OCI-LY3 (cell line): ENCODE results near the gene SNRPD1.
A peak's percentile ranks its signal among the peaks of the same experiment; 100 is the strongest.

Experiments
- H2AFZ ChIP-seq: fragments of 200-600, 300-600 bp; shearing (Covaris generic); 2 replicates; pipeline ENCODE4 v1.6.0; 2014; ENCODE audit warnings: antibody characterized with exemption, low read depth, low read length
- H3K27ac ChIP-seq: fragments of 200-600, 300-600 bp; sonication (generic); 2 replicates; pipeline ENCODE4 v1.5.1; 2014; ENCODE audit warnings: mild to moderate bottlenecking, low read length, moderate library complexity, mixed read lengths
- H3K27me3 ChIP-seq: fragments of 200-600, 300-600 bp; sonication (generic); 2 replicates; pipeline ENCODE4 v1.6.1; 2014; ENCODE audit warnings: low read depth, low read length, mixed read lengths
- H3K36me3 ChIP-seq: fragments of 200-600, 300-600 bp; sonication (generic); replicated peaks from 2 replicates; pipeline ENCODE3; 2014; ENCODE audit warnings: low read depth, low read length, mixed read lengths
- H3K4me1 ChIP-seq: fragments of 300-600, 200-600 bp; sonication (generic); 2 replicates; pipeline ENCODE4 v1.6.1; 2014; ENCODE audit warnings: low read length, mixed read lengths
- H3K4me2 ChIP-seq: fragments of 200-600, 300-600 bp; sonication (generic); 2 replicates; pipeline ENCODE4 v1.6.1; 2014; ENCODE audit warnings: low read length, mixed read lengths
- H3K4me3 ChIP-seq: fragments of 300-600, 200-600 bp; sonication (generic); 2 replicates; pipeline ENCODE4 v1.5.1; 2014; ENCODE audit warnings: antibody characterized with exemption, mild to moderate bottlenecking, low read length, moderate library complexity
- H3K79me2 ChIP-seq: fragments of 300-600, 200-600 bp; shearing (Covaris generic); 2 replicates; pipeline ENCODE4 v1.6.1; 2014; ENCODE audit warnings: mild to moderate bottlenecking, low read length, mixed read lengths
- H3K9ac ChIP-seq: fragments of 300-600, 200-600 bp; shearing (Covaris generic); 2 replicates; pipeline ENCODE4 v1.6.0; 2014; ENCODE audit warnings: mild to moderate bottlenecking, low read length, moderate library complexity
- H3K9me3 ChIP-seq: fragments of 200-600, 300-600 bp; shearing (Covaris generic); 2 replicates; pipeline ENCODE4 v1.6.1; 2014; ENCODE audit warnings: low read length, mixed read lengths; ENCODE audit not compliant: insufficient read depth
- H4K20me1 ChIP-seq: fragments of 200-600, 300-600 bp; sonication (generic); 2 replicates; pipeline ENCODE4 v1.6.1; 2016; ENCODE audit warnings: low read length, mixed read lengths; ENCODE audit not compliant: insufficient read depth
- EZH2phosphoT487 ChIP-seq: fragments of 200-600 bp; shearing (Covaris generic); IDR thresholded peaks from 2 replicates; pipeline ENCODE4 v1.6.1; 2018; ENCODE audit warnings: antibody characterized with exemption, mixed run types, low read depth
- TF ChIP-seq, protein P1 (sequence below): fragments of 200-600, 300-600 bp; sonication (generic); IDR thresholded peaks from 2 replicates; pipeline ENCODE4 v1.5.1; 2014; ENCODE audit warnings: antibody characterized with exemption, low read length, low read depth

SNRPD1 gene

GRCh38 chr18:21599585-21600525 lies 12.3 kb upstream of the SNRPD1 start:
- H3K4me3 ChIP-seq, result peak overlapping the region; percentile 97
- H3K4me2 ChIP-seq, result peak overlapping the region; percentile 78
- H3K79me2 ChIP-seq, result peaks cover 58% of the 10 kb centered on the region
- peak overlapping the region; percentile 97 for H3K9ac ChIP-seq
- peak overlapping the region; percentile 14; the same call in 1 of the 2 replicates for H2AFZ ChIP-seq
- H4K20me1 ChIP-seq, result peaks cover 11% of the 10 kb centered on the region; the same call in 1 of the 2 replicates
- TF ChIP-seq, protein P1, sequence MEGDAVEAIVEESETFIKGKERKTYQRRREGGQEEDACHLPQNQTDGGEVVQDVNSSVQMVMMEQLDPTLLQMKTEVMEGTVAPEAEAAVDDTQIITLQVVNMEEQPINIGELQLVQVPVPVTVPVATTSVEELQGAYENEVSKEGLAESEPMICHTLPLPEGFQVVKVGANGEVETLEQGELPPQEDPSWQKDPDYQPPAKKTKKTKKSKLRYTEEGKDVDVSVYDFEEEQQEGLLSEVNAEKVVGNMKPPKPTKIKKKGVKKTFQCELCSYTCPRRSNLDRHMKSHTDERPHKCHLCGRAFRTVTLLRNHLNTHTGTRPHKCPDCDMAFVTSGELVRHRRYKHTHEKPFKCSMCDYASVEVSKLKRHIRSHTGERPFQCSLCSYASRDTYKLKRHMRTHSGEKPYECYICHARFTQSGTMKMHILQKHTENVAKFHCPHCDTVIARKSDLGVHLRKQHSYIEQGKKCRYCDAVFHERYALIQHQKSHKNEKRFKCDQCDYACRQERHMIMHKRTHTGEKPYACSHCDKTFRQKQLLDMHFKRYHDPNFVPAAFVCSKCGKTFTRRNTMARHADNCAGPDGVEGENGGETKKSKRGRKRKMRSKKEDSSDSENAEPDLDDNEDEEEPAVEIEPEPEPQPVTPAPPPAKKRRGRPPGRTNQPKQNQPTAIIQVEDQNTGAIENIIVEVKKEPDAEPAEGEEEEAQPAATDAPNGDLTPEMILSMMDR, result no peak
- TF ChIP-seq EZH2phosphoT487, result no peak
- peak overlapping the region; percentile 88 for H3K27ac ChIP-seq
- H3K4me1 ChIP-seq, result peaks cover 32% of the 10 kb centered on the region
- H3K36me3 ChIP-seq, result peaks cover 4% of the 10 kb centered on the region
- no peaks in the 10 kb centered on the region for H3K9me3 ChIP-seq
- no peaks in the 10 kb centered on the region for H3K27me3 ChIP-seq

GRCh38 chr18:21600526-21601410 lies 11.3 kb upstream of the SNRPD1 start, which contains the start of gene ESCO1:
Gene ESCO1, minus strand, starts transcription at chr18:21600704. Its CDS starts 25,861 bp downstream, at chr18:21574843.
- Histone ChIP-seq H3K27ac (peak within 1 kb of the TSS; percentile 88), H3K79me2 (peaks cover 50% of the 10 kb centered on the region), H3K4me2 (peak within 1 kb of the TSS; percentile 78), H4K20me1 (peaks cover 11% of the 10 kb centered on the region; the same call in 1 of the 2 replicates), H2AFZ (peak within 1 kb of the TSS; percentile 41; the same call in 1 of the 2 replicates), H3K36me3 (peaks cover 2% of the 10 kb centered on the region), H3K4me1 (peaks cover 36% of the 10 kb centered on the region), H3K4me3 (peak within 1 kb of the TSS; percentile 97), H3K27me3 (no peaks in the 10 kb centered on the region), H3K9me3 (no peaks in the 10 kb centered on the region), H3K9ac (peak within 1 kb of the TSS; percentile 97)
- TF ChIP-seq, protein P1, result peak; percentile 67
- TF ChIP-seq EZH2phosphoT487, result no peak

- peak overlapping the region; percentile 88 for H3K27ac ChIP-seq
- peak overlapping the region; percentile 45; the same call in 1 of the 2 replicates for H3K9ac ChIP-seq
- H2AFZ ChIP-seq, result 0 out of 2 replicates have a peak overlapping the region, but pooled peaks have one; percentile 25
- no peaks in the 10 kb centered on the region for H3K27me3 ChIP-seq
- peak overlapping the region; percentile 87 for H3K4me2 ChIP-seq
- H3K4me1 ChIP-seq, result peaks cover 36% of the 10 kb centered on the region
- H3K4me3 ChIP-seq, result peak overlapping the region; percentile 45
- H3K79me2 ChIP-seq, result peaks cover 36% of the 10 kb centered on the region
- H3K9me3 ChIP-seq, result no peaks in the 10 kb centered on the region
- no peaks in the 10 kb centered on the region for H3K36me3 ChIP-seq
- 0 out of 2 replicates have a peak, but pooled peaks cover 6% of the 10 kb centered on the region for H4K20me1 ChIP-seq
- TF ChIP-seq, protein P1, result no peak
- no peak for TF ChIP-seq EZH2phosphoT487
Observed at GRCh38 chr18:21602299-21602587, 9.9 kb upstream of the SNRPD1 start.
